ENCODE data around the gene USP31.

USP31 gene

DNA sequence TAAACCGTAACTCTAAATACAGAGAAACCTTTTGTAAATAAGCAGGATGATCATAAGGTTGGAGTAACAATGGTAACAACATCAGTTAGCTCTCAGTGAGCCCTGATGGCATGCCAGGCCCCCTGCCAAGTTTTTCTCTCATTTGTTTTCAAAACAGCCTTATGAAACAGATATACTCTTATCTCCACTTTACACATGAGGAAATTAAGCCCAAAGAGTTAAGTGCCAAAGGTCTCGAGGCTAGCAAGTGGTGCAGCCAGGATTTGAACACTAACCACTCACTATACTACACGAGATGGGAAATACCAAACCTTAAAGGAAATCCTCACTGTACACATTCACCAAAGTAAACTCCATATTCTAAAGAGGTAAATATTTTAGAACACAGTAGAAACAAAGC is 15.0 kb downstream of the USP31 start:
- no peak for DNase-seq (ENCODE audit: low spot score)

DNA sequence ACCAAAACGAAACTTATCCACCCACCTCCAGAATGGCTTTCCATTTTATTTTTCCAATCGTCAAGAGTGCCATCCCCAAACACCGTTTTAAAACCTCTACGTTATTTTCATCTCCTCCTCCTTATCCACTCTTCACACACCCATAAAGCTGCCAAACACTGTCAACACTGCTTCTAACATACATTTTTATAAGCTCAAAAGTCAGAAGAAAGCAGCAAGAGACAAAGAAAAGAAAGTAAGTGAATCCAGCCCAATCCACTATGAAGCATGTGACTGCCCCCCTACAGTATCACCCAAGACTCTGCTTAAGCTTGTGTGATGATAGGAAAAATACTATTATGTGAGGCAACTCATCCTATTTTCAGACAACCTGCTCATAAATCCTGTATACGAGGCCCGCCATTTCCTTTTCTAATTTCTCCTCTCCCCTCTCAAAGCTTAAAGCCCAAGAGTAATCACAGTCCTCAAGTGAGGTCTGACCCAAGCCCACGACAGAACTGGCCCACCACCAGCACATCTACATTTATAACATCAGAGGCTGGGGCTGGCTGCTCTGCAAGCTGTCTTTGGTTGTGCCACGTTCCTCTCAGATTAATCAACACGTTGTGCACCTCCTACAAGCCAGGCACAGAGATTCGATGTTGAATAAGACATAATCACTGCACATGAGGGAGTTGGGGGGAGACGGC is 16.3 kb downstream of the USP31 start:
- no peak for DNase-seq (ENCODE audit: low spot score)

DNA sequence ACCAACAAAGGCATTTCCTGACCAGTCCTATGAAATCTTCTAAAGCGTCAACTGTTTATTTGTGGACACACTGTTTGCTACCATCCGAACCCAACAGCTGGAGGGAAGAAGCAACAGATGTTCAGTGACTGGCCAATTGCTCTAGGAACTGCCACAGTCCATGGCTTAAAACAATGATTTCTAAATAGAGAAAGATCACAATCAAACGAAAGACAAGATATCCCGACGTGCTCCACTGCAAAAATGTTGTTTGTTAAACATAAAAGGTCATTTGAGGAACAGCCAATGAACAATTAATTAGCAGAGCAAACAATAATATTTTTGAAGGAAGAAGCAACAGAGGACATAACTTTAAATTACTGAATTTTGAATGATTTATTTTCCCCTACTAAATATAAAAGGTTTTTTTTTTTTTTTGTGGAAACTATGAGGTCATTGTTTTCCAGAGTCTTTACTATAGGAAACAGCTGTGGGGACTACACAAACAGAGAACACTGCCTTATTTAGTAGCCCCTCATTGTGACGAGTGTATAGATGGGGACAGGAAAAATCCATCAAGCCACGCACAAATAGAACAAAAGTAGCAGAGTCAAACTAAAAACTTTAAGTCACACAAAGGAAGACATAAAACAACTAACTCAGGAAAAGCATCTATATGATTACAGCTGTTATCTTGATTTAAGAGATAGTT is 17.2 kb downstream of the USP31 start:
- DNase-seq (ENCODE audit: low spot score): no peak

DNA sequence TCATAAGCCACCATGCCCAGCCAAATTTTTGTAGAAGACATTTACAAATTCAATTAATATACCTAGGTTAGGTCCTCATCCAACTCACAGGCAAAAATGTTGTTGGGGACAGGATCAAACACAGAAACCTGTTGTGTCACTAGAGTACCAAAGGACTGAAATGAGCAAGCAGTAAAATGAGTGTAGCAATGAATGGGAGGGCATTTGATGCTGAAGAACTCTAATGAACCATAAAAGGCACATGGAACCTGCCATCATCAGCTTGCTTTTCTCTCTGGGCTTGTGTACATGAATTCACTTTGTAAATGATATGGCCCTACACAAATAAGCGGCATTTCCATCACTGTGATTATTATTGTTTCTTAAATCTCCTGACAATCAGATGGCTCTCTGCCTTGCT is 17.8 kb downstream of the USP31 start:
- DNase-seq (ENCODE audit: low spot score): no peak

DNA sequence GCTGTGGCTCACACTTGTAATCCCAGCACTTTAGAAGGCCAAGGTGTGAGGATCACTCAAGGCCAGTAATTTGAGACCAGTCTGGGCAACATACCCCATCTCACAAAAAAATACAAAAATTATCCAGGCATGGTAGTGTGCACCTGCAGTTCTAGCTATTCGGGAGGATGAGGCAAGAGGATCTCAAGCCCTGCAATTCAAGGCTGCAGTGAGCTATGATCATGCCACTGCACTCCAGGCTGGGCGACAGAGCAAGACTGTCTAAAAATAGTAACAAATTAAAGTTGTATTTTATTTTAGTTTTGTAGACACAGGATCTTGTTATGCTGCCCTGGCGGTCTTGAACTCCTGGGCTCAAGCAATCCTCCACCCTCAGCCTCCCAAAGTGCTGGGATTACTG is 18.2 kb downstream of the USP31 start:
- no peak for DNase-seq (ENCODE audit: low spot score)

DNA sequence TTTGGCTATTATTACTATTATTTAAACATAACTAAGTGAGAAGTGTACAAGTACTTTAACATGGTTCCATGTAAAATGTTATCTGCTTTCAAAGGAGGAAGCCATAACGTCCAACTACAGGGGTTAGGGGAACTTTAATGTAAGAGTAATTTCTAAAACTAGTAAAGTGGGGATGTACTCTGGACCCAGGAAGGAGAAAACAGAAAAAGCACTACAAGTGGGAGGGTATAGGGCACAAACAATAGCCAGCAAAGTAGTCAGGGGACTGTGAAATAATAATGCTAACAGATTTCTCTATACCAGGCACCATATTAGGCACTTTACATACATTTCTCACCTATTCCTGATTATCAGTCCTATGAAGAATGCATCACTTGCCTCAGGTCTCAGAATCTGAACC is 19.6 kb downstream of the USP31 start:
- DNase-seq (ENCODE audit: low spot score): no peak

DNA sequence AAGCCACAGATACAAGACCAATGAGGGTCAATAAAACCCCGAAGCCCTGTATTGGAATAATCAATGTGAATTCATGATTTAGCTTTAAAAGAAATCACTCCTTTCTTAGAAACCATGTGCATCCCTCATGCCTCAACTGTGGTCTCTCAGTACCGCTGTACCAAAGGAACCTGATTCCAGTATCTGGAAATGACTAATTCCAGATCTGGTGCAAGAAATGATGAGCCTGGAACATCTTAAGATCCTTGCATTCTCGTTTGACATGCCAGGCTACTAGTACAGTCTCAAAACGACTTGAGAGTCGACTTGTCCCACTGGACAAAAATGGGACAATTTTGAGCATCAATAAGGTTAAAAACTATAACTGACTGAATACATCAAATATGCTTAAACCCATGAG is 21.2 kb downstream of the USP31 start:
- no peak for DNase-seq (ENCODE audit: low spot score)

DNA sequence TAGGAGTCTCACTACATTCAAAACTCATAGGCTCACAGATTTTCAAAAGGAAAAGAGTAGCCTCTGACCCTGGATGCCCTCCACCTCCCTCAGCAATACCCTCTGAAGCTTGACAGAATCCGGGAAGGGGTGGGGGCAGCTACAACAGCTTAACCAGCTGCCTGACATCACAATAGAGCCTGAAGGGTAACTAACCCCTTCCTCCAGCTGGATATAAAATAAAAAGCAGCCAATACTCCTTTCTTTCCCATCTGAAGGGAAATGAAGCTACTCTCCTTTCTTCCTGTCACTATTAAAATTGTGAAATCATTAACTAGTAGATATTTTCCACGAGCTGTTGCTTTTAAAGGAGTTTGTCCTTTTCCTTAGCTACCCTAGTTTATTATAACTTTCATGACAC is 24.0 kb downstream of the USP31 start:
- DNase-seq (ENCODE audit: low spot score): no peak

DNA sequence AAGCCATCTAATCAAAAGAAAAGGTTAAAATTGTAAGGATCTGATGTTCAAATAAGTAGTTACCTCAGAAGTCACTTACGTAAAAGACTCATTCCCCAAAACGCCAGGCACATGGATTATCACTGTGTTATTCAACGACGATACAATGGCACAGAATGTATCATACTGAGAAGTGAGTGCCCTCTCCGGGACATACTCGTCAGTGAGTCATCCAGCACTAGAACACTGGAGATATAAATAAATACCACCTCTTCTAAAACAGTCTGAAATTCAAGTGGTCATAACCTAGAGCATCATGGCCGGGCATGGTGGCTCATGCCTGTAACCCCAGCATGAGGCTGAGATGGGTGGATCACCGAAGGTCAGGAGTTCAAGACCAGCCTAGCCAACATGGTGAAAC is 24.9 kb downstream of the USP31 start:
- no peak for DNase-seq (ENCODE audit: low spot score)

DNA sequence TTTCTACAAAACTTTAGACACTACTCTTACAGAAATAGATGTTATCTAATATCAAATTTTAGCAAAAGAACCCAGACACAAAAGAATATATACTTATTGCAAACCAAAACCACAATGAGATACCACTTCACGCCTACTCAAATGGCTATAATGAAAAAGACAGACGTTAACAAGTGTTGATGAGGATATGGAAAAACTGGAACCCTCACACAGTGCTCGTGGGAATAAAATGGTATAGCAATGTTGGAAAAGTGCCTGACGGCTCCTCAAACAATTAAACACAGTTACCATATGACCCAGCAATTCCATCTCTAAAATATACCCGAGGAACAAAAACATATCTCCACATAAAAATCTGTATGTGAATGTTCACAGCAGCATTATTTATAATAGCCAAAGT is 27.1 kb downstream of the USP31 start:
- no peak for DNase-seq (ENCODE audit: low spot score)

DNA sequence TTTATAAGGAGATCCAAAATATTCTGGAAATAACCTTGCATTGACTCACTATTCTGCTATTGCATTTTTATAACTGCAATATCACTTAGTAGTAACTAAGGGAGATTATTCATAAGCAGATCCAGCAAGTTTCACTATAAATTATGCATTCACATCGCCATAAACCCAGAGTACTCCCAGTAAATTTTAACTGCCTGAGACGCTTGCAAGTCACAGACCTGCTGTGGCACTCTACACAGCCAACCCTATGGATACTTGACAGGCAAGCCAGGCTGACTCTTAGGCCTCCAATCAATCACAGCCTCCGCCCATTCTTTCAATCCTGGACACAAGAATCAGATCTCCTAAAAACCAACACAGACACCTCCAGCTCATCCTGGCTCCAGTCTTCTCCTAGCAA is 28.2 kb downstream of the USP31 start:
- no peak for DNase-seq (ENCODE audit: low spot score)

DNA sequence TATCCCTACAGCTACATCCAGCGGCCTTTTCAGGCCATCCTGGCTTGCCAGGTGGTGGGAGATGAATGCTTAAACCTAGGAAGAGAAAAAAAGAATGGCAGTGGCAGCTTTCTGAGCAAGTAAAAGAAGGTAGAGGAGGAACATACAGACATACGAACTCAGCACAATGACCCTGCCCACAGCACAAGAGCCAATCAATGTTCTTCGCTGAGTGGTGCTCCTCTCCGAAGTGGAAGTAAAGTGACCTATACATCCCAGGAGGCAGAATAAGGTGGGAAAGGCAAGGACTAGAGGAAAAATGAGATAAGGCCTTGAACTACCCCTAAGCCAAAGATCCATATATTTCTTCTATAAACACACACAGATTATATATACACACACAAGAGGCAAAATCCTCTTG is 28.7 kb downstream of the USP31 start:
- no peak for DNase-seq (ENCODE audit: low spot score)

DNA sequence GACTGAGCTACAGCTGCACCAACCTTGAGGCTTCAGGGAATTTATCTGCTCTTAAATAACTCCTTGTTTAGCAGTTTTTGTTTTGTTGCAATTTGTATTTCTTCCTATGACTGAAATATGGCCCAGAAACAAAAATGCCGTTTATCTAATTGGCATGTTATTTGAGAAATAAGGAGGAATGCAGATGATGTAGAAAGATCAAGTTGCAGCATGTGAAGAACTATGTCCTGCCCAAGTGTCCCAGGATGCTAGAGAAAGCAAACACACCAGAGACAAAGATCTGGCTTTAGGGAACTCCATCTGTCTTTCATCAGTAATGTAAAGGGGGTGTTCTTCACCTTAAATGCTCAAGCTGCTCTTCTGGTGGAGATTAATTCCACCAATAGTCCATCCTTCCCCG is 29.7 kb downstream of the USP31 start:
- DNase-seq (ENCODE audit: low spot score): no peak

DNA sequence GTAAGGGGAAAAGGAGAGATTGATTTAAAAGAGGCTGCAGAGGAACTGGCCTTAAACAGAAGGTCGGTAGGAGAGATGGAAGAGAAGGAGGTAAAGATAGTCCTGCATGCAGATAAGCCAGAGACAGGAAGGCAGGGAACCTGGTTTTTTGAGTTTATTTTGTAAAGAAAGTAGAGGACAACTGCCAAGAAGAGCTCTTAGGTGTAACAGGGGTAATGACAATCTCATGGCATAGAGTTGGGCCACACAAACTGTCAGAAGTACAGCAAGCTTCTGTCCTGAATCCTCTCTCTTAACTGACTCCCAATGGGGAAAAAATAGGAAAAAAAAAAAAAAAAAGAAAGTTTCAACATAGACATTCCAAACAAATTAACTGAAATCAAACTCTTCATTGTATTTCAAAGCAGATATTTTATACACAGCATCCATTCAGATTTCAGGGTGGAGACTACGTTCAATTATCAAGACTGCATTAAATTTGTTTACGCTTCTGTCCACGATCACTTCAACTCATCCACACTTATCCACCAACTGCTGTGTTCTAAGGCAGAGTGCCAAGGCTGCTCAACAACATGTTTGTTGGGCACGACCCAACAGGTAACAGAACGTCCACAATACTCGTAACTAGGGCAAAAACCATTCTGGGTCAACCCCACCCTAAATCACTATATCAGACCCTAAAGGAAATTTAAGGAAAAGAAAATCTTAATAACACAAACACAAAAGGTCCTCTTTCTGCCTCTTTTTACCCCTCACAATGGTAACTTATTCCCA is 34.9 kb downstream of the USP31 start:
- DNase-seq (ENCODE audit: low spot score): no peak

DNA sequence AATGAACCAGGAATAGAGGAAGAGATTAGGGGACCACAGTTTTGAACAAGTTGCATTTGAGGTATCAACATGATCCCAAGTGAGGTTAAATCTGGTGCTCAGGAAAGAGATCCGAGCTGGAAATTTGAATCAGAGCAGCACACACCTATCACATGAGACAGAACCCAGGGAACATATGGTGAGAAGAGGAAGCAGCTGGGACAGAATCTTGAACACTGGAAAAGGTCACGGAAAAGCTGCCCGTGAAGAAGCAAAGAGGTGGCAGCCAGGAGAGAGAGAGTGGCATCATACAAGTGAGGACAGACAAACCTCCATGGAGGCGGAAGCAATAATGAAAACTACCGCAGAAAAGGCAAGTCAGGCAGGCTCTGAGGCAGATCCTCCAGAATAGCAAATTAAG is 36.1 kb downstream of the USP31 start:
- DNase-seq (ENCODE audit: low spot score): no peak

DNA sequence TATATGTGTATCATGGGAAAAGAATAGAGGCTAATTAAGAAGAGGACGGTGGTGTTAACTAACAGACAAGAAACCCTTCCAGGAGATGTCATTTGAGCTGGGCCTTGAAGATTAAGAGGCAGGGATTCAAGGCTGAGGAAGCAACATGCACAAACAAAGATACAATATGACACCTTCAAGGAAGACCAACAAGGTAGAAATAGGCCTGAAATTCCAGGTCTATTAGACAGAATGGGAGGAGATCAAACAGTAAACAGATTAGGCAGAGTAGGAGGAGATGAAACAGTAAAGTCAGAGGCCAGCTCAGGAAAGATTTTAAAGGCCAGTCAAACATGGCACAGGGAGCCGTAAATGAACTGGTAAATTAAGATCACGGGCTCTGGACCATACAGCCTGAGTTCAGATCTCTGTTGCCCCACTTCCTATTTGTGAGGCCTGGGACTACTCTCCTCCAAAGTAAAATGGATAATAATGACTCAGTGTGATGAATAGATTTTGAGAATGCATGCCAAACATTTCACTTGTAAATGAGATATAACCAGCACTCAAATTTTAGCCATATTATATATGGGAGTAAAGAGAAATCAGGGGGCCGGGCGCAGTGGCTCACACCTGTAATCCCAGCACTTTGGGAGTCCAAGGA is 38.9 kb downstream of the USP31 start:
- no peak for DNase-seq (ENCODE audit: low spot score)

DNA sequence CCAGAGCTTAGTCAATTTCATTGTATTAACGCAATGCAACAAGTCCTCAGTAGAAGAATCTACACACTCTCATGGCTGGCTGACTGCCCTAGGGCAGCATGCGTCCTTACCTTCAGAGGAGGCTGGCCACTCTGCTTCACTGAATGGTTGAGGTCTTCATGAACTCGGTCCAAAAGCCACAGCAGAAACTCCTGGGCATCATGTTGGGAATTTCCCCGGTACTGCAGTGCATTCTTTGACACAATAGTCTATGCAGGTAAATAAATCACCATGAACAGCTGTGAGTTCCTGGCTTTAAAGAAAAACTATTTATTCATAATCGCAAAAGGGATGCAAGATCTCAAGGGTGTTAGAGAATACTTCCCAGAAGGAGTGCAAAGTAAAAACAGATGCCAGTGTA is 41.3 kb downstream of the USP31 start:
- no peak for DNase-seq (ENCODE audit: low spot score)

DNA sequence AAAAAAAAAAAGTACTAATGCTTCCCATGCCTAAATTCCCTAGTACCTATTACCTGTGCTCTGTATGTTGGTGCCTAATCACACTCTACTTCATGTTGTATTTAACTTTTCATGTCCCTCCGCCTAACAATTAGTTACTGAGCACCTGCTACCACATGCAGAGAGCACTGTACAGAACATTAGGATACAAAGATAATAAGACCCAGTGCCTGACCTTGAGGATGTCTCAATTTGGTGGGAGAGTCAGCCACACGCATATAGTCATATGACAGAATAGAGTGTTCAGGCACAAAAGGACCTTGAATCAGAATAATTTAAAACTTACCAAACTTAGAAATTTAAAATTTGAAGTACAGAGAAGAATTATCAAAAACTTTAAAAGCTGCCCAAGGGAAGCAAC is 42.1 kb downstream of the USP31 start:
- no peak for DNase-seq (ENCODE audit: low spot score)

DNA sequence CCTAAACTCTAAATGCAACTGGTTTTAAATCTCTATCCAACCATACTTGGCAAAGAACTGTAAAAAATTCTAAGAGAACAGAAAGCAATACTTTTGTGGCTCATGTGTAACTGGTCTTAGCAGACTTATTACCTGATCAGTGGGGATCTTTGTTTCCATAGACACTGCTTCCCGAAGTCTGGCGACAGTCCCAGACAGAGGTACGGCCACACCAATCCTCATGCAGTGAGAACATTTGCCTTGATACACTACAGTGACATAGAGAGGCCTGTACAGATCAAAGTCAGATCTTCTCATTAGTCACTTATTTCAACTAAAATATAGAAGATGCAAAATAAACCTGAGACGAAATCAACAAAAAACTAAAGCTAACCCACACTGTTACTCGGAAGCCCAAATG is 43.9 kb downstream of the USP31 start:
- no peak for DNase-seq (ENCODE audit: low spot score)

DNA sequence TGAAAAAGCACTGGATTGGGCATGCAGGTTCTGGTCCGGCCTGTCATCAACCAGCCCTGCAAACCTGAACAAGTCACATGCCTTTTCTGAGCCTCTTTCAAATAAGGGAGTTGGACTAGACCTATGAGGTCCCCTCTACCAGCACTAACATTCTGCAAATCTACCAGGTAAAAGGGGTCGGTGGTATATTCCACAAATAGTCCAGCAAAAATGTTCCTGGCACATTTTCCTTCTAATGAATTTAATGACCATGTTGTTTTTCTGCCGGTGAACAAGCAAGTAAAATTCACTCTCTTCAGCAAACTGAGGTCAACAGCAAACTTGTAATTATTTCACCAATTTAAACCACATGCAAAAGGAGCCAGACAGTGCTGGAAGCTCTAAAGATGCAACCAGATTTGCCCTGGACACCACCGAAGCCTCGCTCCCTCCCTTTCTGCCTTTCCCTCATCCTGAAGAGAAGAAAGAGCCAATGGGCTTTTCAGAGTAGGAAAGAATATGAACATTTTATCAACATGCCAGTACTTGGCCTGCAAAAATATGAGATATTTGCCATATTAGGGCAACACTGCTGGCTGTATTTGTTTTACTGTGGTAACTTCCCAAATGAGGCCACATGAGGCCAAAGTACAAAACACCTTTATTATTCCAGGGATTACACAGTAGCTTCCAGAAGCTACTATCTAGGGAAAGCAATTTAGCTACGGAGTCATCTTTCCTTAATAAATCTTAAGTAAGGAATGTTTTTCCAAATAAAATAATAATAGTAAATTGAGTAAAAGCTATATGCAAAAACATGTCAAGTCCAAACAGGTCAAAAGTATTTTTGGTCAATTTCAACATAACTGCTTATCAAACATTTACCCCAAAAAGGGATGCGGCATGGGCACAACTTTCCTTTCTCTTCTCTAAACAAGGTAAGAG is 45.0 kb downstream of the USP31 start:
- no peak for DNase-seq (ENCODE audit: low spot score)

DNA sequence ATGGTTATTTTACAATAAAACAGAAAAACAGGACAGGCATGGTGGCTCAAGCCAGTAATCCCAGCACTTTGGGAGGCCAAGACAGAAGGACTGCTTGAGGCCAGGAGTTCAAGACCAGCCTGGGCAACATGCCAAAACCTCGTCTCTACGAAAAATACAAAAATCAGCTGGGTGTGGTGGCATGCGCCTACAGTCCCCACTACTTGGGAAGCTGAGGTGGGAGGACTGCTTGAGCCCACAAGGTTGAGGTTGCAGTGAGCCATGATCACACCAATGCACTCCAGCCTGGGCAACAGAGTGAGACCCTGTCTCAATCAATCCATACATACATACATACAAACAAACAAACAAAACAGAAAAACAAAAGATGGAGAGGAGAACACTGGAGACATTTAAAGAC is 45.6 kb downstream of the USP31 start:
- no peak for DNase-seq (ENCODE audit: low spot score)

Data from SK-N-DZ (cell line).